ENCODE results near the gene UBE2F. TPM values are rescaled to one million over a fixed set of nuclear protein-coding genes. Genes with fewer than 3 reads are reported as not detected.

The UBE2F gene
- total and polyA plus RNA-seq, 8 donors: 6.4 to 87.0 (median 44.9) TPM; not detected in 1

DNA sequence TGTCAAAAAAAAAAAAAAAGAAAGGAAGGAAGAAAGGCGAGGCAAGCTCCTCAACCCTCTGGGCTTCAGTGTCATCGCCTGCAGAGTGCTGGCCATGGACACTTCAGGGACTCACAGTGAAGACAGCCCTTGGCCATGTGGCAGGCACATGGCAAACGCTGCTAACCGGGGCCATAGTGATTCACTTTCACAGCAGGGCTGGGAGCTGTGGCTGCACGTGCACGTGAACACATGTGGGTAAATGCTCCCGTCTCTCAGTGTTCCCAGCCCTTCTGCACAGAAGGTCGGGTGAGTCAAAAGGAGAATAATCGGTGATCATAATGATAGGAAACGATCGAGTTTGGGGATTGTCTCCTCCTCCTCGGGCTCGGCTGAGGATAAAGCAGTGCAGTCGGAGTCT, 46.1 kb upstream of the UBE2F start:
- Histone ChIP-seq H3K9me3 (no peaks in the 10 kb centered on the region), H3K4me1 (peaks cover 0 to 21% (median 10%) of the 10 kb centered on the region in 4 donors), H3K4me3 (no peak overlapping the region), H3K36me3 (no peaks in the 10 kb centered on the region), H3K27ac (peak overlapping the region in 1 of 5 donors; percentile 8), H3K27me3 (no peaks in the 10 kb centered on the region)
- WGBS, 5 donors: 87 to 93% (median 88%) methylated on average over 14 of the region's 14 CpGs
- intact Hi-C loops (cut with DNase I; ENCODE audit: low total_unique reads): loop anchor here (10.0 kb wide), 1 partner anchor 66 kb away; the partner anchor contains the start of gene RAMP1
- TF ChIP-seq POLR2AphosphoS5 (IDR thresholded peaks at IDR 0.05) (no peak), POLR2A (IDR thresholded peaks at IDR 0.05) (no peak), EP300 (IDR thresholded peaks at IDR 0.05) (no peak)
- TF ChIP-seq, protein P1, sequence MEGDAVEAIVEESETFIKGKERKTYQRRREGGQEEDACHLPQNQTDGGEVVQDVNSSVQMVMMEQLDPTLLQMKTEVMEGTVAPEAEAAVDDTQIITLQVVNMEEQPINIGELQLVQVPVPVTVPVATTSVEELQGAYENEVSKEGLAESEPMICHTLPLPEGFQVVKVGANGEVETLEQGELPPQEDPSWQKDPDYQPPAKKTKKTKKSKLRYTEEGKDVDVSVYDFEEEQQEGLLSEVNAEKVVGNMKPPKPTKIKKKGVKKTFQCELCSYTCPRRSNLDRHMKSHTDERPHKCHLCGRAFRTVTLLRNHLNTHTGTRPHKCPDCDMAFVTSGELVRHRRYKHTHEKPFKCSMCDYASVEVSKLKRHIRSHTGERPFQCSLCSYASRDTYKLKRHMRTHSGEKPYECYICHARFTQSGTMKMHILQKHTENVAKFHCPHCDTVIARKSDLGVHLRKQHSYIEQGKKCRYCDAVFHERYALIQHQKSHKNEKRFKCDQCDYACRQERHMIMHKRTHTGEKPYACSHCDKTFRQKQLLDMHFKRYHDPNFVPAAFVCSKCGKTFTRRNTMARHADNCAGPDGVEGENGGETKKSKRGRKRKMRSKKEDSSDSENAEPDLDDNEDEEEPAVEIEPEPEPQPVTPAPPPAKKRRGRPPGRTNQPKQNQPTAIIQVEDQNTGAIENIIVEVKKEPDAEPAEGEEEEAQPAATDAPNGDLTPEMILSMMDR (IDR thresholded peaks at IDR 0.05): no peak
- no peak for DNase-seq

DNA sequence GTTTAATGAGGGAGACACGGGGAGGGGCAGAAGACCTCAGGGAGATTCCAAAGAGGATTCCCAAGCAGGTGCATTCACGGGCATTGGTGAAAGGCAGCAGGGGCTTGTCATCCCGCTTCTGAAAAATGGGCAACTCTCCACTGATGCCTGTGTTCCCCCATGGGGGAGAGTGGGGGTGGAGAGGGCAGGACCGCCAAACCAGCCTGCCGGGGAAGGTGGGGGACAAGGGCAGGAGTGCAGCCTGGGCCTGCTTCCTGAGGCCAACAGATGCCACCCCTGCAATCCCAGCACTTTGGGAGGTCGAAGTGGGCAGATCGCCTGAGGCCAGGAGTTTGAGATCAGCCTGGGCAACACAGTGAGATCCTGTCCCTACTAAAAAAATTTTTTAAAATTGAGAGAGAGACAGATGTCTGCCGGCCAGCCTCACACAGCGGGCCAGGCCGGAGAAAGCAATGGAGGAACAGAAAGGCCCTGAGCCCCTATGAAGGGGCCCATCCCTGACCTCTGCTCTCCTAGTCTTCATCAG, 44.8 kb upstream of the UBE2F start:
- peak overlapping the region in 2 of 5 donors; percentile 70 to 78 for H3K27ac ChIP-seq
- intact Hi-C loops (cut with DNase I; ENCODE audit: low total_unique reads): loop anchor here (10.0 kb wide), 1 partner anchor 67 kb away; the partner anchor contains the start of gene RAMP1

DNA sequence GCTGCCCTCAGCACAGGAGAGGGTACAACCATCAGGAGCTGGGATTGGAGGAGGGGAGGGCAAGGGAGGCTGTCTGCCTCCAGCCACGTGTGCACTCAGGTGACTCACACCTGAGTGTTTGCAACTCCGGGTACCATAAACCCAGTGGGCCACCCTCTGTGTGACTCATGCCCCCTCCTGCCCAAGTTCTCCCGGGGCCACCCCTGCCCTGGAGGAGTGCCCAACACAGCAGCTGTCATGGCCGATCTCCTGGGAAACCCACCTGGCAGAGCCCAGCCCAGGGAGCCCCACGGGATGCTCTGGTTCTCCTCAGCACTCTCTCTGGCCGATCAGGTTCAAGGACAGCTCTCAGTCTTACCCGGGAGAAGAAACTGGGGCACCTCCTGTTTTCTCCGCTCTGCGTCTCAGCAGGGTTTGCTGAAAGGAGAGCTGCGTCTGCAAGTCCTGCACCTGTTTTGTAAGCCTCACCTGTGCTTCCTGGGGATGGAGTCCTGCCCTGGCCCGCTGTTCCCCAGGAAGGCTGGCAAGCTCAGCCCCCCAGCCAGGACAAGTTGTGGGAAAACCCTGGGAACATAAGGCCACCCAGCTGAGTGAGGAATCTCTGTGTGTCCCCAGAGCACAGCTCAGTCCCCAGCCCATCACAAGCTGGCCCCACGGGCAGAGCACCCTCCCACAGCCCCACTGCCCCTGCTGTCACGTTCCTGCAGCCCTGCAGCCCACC, 44.0 kb upstream of the UBE2F start:
- Histone ChIP-seq H3K27ac (peak overlapping the region in 4 of 5 donors; percentile 46 to 78 (median 64)), H3K4me3 (peak overlapping the region in 1 of 4 donors; percentile 19), H3K27me3 (no peaks in the 10 kb centered on the region), H3K9me3 (no peaks in the 10 kb centered on the region), H3K36me3 (no peaks in the 10 kb centered on the region), H3K4me1 (peaks cover 0 to 21% (median 10%) of the 10 kb centered on the region in 4 donors)
- TF ChIP-seq POLR2A (IDR thresholded peaks at IDR 0.05) (no peak), EP300 (IDR thresholded peaks at IDR 0.05) (no peak), POLR2AphosphoS5 (IDR thresholded peaks at IDR 0.05) (no peak)
- TF ChIP-seq, protein P1 (IDR thresholded peaks at IDR 0.05): no peak
- DNase-seq: no peak
- WGBS, 5 donors: 34 to 60% (median 49%) methylated on average over 13 of the region's 13 CpGs
- intact Hi-C loops (cut with DNase I; ENCODE audit: low total_unique reads): loop anchor here (10.0 kb wide), 1 partner anchor 68 kb away; the partner anchor contains the start of gene RAMP1

More for the DNA sequence above, 44.8 kb upstream of the UBE2F start:
- Histone ChIP-seq H3K4me3 (no peak overlapping the region), H3K4me1 (peaks cover 0 to 21% (median 10%) of the 10 kb centered on the region in 4 donors), H3K27me3 (no peaks in the 10 kb centered on the region), H3K36me3 (no peaks in the 10 kb centered on the region), H3K9me3 (no peaks in the 10 kb centered on the region)
- WGBS, 5 donors: 91 to 94% (median 92%) methylated on average over 8 to 10 of the region's 10 CpGs
- no peak for TF ChIP-seq POLR2A (IDR thresholded peaks at IDR 0.05)
- TF ChIP-seq, protein P1 (IDR thresholded peaks at IDR 0.05): no peak
- no peak for TF ChIP-seq POLR2AphosphoS5 (IDR thresholded peaks at IDR 0.05)
- TF ChIP-seq EP300 (IDR thresholded peaks at IDR 0.05): no peak
- no peak for DNase-seq

DNA sequence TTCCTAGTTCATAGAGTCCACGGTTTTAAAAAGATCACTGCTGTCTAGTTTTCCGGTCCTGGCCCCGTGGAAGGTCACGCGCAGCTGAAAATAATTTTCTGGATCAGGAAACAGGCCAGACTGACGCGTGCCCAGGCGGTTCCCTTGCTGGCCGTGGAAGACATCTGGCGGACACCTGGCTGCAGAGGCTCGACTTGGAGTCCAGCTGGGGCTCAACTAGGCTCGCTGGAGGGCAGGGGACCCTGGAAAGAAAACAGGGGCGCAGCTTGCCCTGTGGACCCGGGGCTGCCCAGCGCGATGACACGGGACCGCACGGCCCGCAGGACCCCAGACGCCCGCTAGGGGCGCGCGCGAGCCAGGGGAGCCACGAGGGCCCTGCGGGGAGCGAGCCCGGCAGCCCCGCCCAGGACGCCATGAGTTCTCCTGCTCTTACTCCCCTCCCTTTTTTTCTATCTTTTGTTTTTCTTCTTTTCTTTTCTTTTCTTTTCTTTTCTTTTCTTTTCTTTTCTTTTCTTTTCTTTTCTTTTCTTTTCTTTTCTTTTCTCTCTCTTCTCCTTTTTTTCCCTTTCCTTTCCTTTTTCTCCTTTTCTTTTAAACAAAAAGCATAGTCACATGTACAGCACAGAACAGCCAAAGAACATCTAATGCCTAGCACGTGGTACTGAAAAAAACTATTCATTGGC, 43.2 kb upstream of the UBE2F start:
- H3K36me3 ChIP-seq: no peaks in the 10 kb centered on the region
- no peaks in the 10 kb centered on the region for H3K9me3 ChIP-seq
- 18 to 31% (median 29%) methylated on average over 32 to 33 of the region's 33 CpGs for WGBS, 5 donors
- peak overlapping the region in 4 of 5 donors; percentile 46 to 78 (median 64) for H3K27ac ChIP-seq
- H3K4me3 ChIP-seq: peak overlapping the region; percentile 19 to 37 (median 27)
- intact Hi-C loops (cut with DNase I; ENCODE audit: low total_unique reads): loop anchor here (10.0 kb wide), 1 partner anchor 69 kb away; the partner anchor contains the start of gene RAMP1
- H3K27me3 ChIP-seq: no peaks in the 10 kb centered on the region
- H3K4me1 ChIP-seq: peaks cover 0 to 21% (median 10%) of the 10 kb centered on the region in 4 donors
- peak; percentile 67 to 88 for DNase-seq
- TF ChIP-seq, protein P1 (IDR thresholded peaks at IDR 0.05): peak in 5 of 7 experiments; percentile 56 to 97 (median 92)
- peak in 1 of 3 donors; percentile 11 for TF ChIP-seq POLR2AphosphoS5 (IDR thresholded peaks at IDR 0.05)
- TF ChIP-seq EP300 (IDR thresholded peaks at IDR 0.05): no peak
- no peak for TF ChIP-seq POLR2A (IDR thresholded peaks at IDR 0.05)
